ENCODE results near the gene USP10.

- no peak for TF ChIP-seq EZH2 (IDR thresholded peaks at IDR 0.05; ENCODE audit: borderline replicate concordance, insufficient read depth, low read depth, low read length, poor library complexity, severe bottlenecking)
- TF ChIP-seq CTCF (IDR thresholded peaks at IDR 0.05): no peak
Measured at GRCh38 chr16:84820771-84821170, 121.0 kb downstream of the USP10 start.

All from B cell (primary cell).